DND-41 (cell line): Measurements from ENCODE around the gene TDRD7.

ENCODE experiments used
- ATAC-seq: fragments of 200-7000 bp; cut with Tn5 transposase; 3 replicates; pipeline ENCODE4 v1.9.1; 2021; ENCODE audit warnings: low read depth; ENCODE audit not compliant: insufficient read depth
- DNase-seq: peaks from one replicate; pipeline ENCODE4 v3.0.0-alpha.2; 2020
- H2AFZ ChIP-seq: 2 replicates; pipeline ENCODE4 v1.6.0; 2012; ENCODE audit warnings: low read depth, low read length
- H3K27ac ChIP-seq: 2 replicates; pipeline ENCODE4 v1.5.1; 2012; ENCODE audit warnings: low read length, inconsistent platforms
- H3K27me3 ChIP-seq: fragments of 200-600 bp; sonication (generic); 2 replicates; pipeline ENCODE4 v1.6.0; 2012; ENCODE audit warnings: low read length, mild to moderate bottlenecking, inconsistent platforms; ENCODE audit not compliant: insufficient read depth, poor library complexity
- H3K36me3 ChIP-seq: 2 replicates; pipeline ENCODE4 v1.5.1; 2012; ENCODE audit warnings: low read length, inconsistent platforms; ENCODE audit not compliant: insufficient read depth
- H3K4me1 ChIP-seq: 2 replicates; pipeline ENCODE4 v1.5.1; 2012; ENCODE audit warnings: mild to moderate bottlenecking, low read length; ENCODE audit not compliant: insufficient read depth
- H3K4me2 ChIP-seq: 2 replicates; pipeline ENCODE4 v1.6.0; 2012; ENCODE audit warnings: mild to moderate bottlenecking, moderate library complexity, low read length, inconsistent platforms; ENCODE audit not compliant: insufficient read depth
- H3K4me3 ChIP-seq, 2 experiments: fragments of 200-600 bp in 1 of 2; shearing (Covaris generic) in 1 of 2; 2 replicates each; pipeline ENCODE4 v1.5.1; 2012 to 2016; ENCODE audit warnings: inconsistent platforms in 2 of 2, low read length in 2 of 2, mild to moderate bottlenecking in 2 of 2, low read depth in 1 of 2, moderate library complexity in 1 of 2
- H3K79me2 ChIP-seq: 2 replicates; pipeline ENCODE4 v1.6.0; 2012; ENCODE audit warnings: low read length, inconsistent platforms; ENCODE audit not compliant: insufficient read depth
- H3K9ac ChIP-seq: 2 replicates; pipeline ENCODE4 v1.6.0; 2012; ENCODE audit warnings: low read depth, mild to moderate bottlenecking, inconsistent platforms, low read length, moderate library complexity
- H3K9me3 ChIP-seq: 2 replicates; pipeline ENCODE4 v1.5.1; 2012; ENCODE audit warnings: low read length, moderate library complexity, mild to moderate bottlenecking, inconsistent platforms; ENCODE audit not compliant: insufficient read depth, severe bottlenecking
- H4K20me1 ChIP-seq: 2 replicates; pipeline ENCODE4 v1.6.0; 2012; ENCODE audit warnings: low read length; ENCODE audit not compliant: insufficient read depth
- EZH2 ChIP-seq: IDR thresholded peaks from 3 replicates; pipeline ENCODE4 v1.6.1; 2012; ENCODE audit warnings: borderline replicate concordance, low read depth, mild to moderate bottlenecking, moderate library complexity, low read length, inconsistent platforms; ENCODE audit not compliant: severe bottlenecking
- TF ChIP-seq, protein P1 (sequence below): IDR thresholded peaks from 2 replicates; pipeline ENCODE4 v1.5.1; 2012; ENCODE audit warnings: borderline replicate concordance, low read length, moderate library complexity, mild to moderate bottlenecking; ENCODE audit not compliant: poor library complexity, severe bottlenecking; ENCODE audit errors: extremely low read depth

The TDRD7 gene

DNA sequence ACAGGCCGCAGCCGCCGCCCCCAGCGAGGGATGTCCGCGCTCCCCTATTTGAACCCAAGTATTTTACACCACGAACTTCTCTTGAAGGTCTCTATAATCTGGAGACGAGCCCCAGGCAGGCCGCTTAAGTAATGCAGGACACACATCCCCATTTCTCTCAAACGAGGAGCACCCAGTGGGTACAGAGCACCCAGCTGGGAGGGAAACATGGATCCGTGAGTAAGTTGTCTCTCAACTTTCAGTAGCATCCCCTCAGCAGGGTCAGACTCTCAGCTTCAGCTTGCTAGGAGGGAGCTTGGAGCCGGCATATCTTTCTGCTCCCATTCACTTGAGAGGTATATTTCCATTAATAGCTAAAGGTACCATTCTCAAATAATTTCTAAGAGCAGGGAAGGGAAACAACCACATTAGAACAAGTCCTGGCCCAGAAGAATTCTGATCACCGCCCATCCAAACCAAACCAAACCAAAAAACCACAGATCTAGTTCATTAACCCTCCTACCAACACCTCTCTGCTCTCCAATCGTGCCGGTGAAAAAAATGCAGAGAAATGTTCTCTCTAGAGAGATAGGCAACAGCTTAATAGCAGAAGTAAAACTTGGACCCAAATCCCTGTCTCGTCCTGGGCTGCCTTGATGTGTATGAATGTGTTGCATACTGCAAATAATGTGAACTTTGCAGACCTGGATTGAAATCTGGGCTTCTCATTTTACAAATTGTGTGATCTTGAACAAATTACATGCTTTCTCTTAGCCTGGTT is 910 bp downstream of the TDRD7 start:
- H4K20me1 ChIP-seq = no peaks in the 10 kb centered on the region
- peak overlapping the region; percentile 66 for H2AFZ ChIP-seq
- peak overlapping the region; percentile 51 to 77; a peak in 3 of 4 replicates for H3K4me3 ChIP-seq
- H3K4me1 ChIP-seq = peaks cover 19% of the 10 kb centered on the region; the same call in 1 of the 2 replicates
- TF ChIP-seq, protein P1, sequence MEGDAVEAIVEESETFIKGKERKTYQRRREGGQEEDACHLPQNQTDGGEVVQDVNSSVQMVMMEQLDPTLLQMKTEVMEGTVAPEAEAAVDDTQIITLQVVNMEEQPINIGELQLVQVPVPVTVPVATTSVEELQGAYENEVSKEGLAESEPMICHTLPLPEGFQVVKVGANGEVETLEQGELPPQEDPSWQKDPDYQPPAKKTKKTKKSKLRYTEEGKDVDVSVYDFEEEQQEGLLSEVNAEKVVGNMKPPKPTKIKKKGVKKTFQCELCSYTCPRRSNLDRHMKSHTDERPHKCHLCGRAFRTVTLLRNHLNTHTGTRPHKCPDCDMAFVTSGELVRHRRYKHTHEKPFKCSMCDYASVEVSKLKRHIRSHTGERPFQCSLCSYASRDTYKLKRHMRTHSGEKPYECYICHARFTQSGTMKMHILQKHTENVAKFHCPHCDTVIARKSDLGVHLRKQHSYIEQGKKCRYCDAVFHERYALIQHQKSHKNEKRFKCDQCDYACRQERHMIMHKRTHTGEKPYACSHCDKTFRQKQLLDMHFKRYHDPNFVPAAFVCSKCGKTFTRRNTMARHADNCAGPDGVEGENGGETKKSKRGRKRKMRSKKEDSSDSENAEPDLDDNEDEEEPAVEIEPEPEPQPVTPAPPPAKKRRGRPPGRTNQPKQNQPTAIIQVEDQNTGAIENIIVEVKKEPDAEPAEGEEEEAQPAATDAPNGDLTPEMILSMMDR = no peak
- no peak for TF ChIP-seq EZH2
- peak; percentile 31 for DNase-seq
- H3K27ac ChIP-seq = peak overlapping the region; percentile 14; the same call in 1 of the 2 replicates
- H3K79me2 ChIP-seq = no peaks in the 10 kb centered on the region
- H3K9me3 ChIP-seq = peaks cover 2% of the 10 kb centered on the region
- no peaks in the 10 kb centered on the region for H3K36me3 ChIP-seq
- no peaks in the 10 kb centered on the region for H3K27me3 ChIP-seq
- ATAC-seq = no peak
- H3K4me2 ChIP-seq = peak overlapping the region; percentile 74
- peak overlapping the region; percentile 72 for H3K9ac ChIP-seq

DNA sequence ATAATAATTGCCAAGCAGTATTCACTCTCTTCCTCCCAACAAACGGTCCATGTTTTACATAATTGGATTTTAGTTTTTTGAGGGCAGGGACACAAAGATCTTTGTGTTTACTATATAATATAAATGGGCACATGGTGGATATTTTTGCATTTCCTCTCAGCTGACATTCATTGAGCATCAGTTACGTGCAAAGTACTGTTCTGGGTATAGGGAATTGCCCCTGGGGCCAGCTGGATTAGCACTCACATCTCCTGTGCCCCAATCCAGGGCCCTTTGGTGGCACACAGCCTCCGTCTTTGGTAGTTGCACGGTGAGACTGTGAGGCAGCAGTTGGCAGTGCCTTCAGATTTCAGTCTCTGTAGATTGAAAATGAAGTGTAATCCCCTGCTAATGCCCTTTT is 1.6 kb downstream of the TDRD7 start:
- Histone ChIP-seq H3K79me2 (no peaks in the 10 kb centered on the region), H3K36me3 (no peaks in the 10 kb centered on the region), H3K4me1 (peaks cover 19% of the 10 kb centered on the region; the same call in 1 of the 2 replicates), H3K27ac (no peak overlapping the region), H3K4me3 (no peak overlapping the region), H3K9ac (no peak overlapping the region), H2AFZ (no peak overlapping the region), H4K20me1 (no peaks in the 10 kb centered on the region), H3K4me2 (peak overlapping the region; percentile 74; the same call in 1 of the 2 replicates), H3K27me3 (no peaks in the 10 kb centered on the region), H3K9me3 (peaks cover 2% of the 10 kb centered on the region)
- ATAC-seq = no peak
- TF ChIP-seq, protein P1 = no peak
- no peak for TF ChIP-seq EZH2
- no peak for DNase-seq

DNA sequence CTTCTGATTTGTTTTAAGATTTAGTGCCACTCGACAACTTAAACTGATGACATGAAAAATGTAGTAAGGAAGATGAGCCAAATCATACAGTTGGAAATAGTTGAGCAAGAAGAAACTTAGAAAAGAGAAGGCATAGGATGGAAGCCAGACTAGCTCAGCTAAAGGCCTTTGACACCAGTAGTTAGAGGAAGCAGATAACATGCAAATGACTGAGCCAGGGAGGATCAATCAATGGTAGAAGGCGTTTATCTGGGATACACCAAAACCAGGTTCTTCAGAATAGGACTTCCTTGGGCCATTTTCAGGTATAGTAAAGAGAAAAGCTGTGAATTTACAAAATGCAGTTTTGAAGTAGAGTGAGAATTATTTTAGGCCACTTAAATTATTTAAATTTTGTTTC is 3.2 kb downstream of the TDRD7 start:
- H3K27me3 ChIP-seq = no peaks in the 10 kb centered on the region
- no peaks in the 10 kb centered on the region for H3K36me3 ChIP-seq
- H2AFZ ChIP-seq = no peak overlapping the region
- H4K20me1 ChIP-seq = no peaks in the 10 kb centered on the region
- ATAC-seq (no peak), DNase-seq (no peak)
- H3K79me2 ChIP-seq = no peaks in the 10 kb centered on the region
- H3K4me3 ChIP-seq = no peak overlapping the region
- H3K27ac ChIP-seq = no peak overlapping the region
- no peaks in the 10 kb centered on the region for H3K9me3 ChIP-seq
- H3K4me1 ChIP-seq = peaks cover 19% of the 10 kb centered on the region; the same call in 1 of the 2 replicates
- H3K4me2 ChIP-seq = no peak overlapping the region
- TF ChIP-seq EZH2 = no peak
- TF ChIP-seq, protein P1 = no peak
- no peak overlapping the region for H3K9ac ChIP-seq
